ENCODE results near the gene RTP5. TPM values are rescaled to one million over a fixed set of nuclear protein-coding genes. Genes with fewer than 3 reads are reported as not detected.

The RTP5 gene
- total RNA-seq, 1 donor from 2014 or later, result not detected

DNA sequence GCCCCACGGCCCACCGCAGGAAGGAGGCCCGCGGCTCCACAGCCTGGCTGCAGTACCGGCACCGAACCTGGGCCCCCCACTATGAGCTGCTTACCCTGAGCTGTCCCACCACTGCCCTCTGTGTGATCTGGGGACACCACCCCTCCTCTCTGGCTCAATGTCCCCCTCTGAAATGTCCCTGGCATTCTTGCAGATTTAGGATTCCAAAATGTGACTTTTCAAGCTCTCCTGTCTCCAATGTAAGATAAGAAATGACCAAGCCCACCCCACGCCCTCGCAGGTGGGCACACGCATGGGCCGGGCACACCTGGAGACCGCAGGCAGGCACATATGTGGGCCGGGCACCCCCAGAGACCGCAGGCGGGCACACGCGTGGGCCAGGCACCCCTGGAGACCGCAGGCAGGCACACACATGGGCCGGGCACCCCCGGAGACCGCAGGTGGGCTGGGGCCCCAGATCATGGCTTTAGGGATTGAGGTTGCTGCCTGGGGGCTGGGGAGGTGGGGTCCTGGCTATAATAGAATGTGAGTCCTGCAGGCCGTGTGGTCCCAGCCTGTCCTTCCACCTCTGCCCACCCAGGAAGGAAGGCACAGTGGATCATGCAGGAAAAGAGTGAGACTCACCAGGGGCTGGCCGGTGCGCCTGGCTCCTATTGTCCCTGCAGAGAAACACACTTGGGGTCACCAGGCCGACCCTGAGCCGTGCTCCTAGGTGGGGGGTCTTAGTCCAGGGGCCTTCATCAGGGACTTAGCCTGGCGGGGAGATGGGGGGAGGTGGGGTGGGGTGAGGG lies 18.0 kb upstream of the RTP5 start:
- no peak for DNase-seq
- no peak overlapping the region for H3K4me3 Mint-ChIP-seq (ENCODE audit: unreplicated experiment)
- peaks cover 6% of the 10 kb centered on the region for H3K27me3 Mint-ChIP-seq (ENCODE audit: unreplicated experiment)
- no peaks in the 10 kb centered on the region for H3K4me1 Mint-ChIP-seq (ENCODE audit: low read depth, unreplicated experiment)
- H3K27ac Mint-ChIP-seq (ENCODE audit: unreplicated experiment), result no peak overlapping the region
- TF ChIP-seq CTCF (IDR thresholded peaks at IDR 0.05; ENCODE audit: partially characterized antibody, unreplicated experiment), result no peak
- peaks cover 4% of the 10 kb centered on the region for H3K9me3 Mint-ChIP-seq (ENCODE audit: unreplicated experiment)
- no peaks in the 10 kb centered on the region for H3K36me3 Mint-ChIP-seq (ENCODE audit: unreplicated experiment)

- no peaks in the 10 kb centered on the region for H3K36me3 Mint-ChIP-seq (ENCODE audit: unreplicated experiment)
- H3K27me3 Mint-ChIP-seq (ENCODE audit: unreplicated experiment), result peaks cover 6% of the 10 kb centered on the region
- no peak overlapping the region for H3K4me3 Mint-ChIP-seq (ENCODE audit: unreplicated experiment)
- H3K9me3 Mint-ChIP-seq (ENCODE audit: unreplicated experiment), result peaks cover 4% of the 10 kb centered on the region
- H3K4me1 Mint-ChIP-seq (ENCODE audit: low read depth, unreplicated experiment), result no peaks in the 10 kb centered on the region
- TF ChIP-seq CTCF (IDR thresholded peaks at IDR 0.05; ENCODE audit: partially characterized antibody, unreplicated experiment), result no peak
- H3K27ac Mint-ChIP-seq (ENCODE audit: unreplicated experiment), result no peak overlapping the region
- no peak for DNase-seq
Observed at GRCh38 chr2:241852116-241852980, 17.2 kb upstream of the RTP5 start.

DNA sequence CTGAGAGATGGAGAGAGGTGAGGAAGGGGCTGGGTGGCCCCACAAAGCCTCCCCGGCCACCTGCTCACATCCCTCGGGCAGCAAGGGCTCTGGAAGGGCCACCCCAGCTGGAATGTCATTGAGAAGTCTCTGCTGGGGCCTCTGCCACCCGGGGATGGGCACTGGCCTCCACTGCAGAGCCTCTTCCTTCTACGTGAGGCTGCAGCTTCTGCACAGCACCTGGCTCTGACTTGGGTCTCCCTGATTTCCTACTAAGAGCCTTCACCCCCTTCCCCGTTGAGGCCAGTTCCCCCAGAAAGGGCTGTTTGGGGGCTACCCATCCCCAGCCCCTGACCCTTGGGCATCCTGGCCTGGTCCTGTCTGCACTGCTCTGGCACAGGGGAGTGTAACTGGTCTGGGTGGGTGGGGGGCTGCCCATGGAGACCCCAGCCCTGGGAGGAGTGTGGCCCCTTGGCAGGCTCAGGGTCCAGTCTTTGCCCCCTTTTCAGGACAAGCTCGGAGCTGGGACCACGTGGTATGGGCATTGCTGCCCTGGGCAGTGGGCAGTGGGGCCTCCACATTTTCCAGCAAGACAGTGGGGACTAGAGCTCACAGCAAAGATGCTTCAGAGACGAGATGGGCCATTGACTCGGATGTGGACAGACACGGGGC lies 16.4 kb upstream of the RTP5 start:
- Mint-ChIP-seq H3K9me3 (ENCODE audit: unreplicated experiment) (peaks cover 4% of the 10 kb centered on the region), H3K4me3 (ENCODE audit: unreplicated experiment) (no peak overlapping the region), H3K27ac (ENCODE audit: unreplicated experiment) (no peak overlapping the region), H3K36me3 (ENCODE audit: unreplicated experiment) (no peaks in the 10 kb centered on the region), H3K4me1 (ENCODE audit: low read depth, unreplicated experiment) (no peaks in the 10 kb centered on the region), H3K27me3 (ENCODE audit: unreplicated experiment) (peaks cover 6% of the 10 kb centered on the region)
- DNase-seq, result no peak
- no peak for TF ChIP-seq CTCF (IDR thresholded peaks at IDR 0.05; ENCODE audit: partially characterized antibody, unreplicated experiment)

DNA sequence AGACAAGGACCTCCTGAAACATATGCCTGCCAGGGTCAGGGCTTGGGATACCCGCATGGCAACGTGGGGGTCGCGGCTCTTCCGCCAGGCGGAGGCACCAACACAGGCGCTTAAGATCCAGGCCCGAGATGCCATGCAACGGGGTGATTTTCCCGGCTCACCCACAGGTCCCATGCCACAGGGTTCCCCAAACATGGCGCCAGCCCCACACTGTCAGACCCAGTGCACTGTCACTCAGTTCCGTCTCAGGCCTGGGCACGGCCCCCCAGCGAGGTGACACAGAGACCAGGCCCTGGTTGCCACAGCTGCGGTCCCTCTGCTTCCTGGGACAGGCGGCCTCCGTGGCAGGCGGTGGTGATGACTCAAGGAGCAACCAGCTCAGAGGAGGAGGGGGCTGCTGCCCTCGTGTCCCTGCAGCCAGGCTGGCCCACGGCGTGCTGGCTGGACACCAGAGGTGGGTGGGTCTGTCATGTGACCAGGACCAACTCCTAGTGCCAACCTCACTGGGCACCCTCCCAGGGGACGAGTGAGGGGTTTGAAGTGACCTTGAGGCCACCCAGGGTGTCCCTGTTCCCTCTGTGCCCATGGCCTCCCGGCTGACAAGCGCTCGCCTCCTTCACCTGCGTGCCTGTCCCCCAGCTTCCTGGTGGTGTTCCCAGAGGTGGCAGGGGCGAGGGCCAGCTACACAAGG lies 15.7 kb upstream of the RTP5 start:
- H3K9me3 Mint-ChIP-seq (ENCODE audit: unreplicated experiment), result peaks cover 2% of the 10 kb centered on the region
- no peak overlapping the region for H3K27ac Mint-ChIP-seq (ENCODE audit: unreplicated experiment)
- DNase-seq, result peak; percentile 22
- H3K4me3 Mint-ChIP-seq (ENCODE audit: unreplicated experiment), result no peak overlapping the region
- no peaks in the 10 kb centered on the region for H3K36me3 Mint-ChIP-seq (ENCODE audit: unreplicated experiment)
- peaks cover 3% of the 10 kb centered on the region for H3K27me3 Mint-ChIP-seq (ENCODE audit: unreplicated experiment)
- TF ChIP-seq CTCF (IDR thresholded peaks at IDR 0.05; ENCODE audit: partially characterized antibody, unreplicated experiment), result no peak
- H3K4me1 Mint-ChIP-seq (ENCODE audit: low read depth, unreplicated experiment), result no peaks in the 10 kb centered on the region

Measured in glutamatergic neuron (in vitro differentiated cells).